ENCODE results near the gene KRTAP10-1.
"Not testable (repeated sequence)": the region's sequence is repeated elsewhere in the genome, so short reads cannot be mapped to it uniquely, and the experiment has no call there.

Gene KRTAP10-1

GRCh38 chr21:44576025-44576420 lies 36.0 kb upstream of the KRTAP10-1 start:
- Histone ChIP-seq H3K27ac (ENCODE audit: low read length) (no peak overlapping the region), H3K9me3 (ENCODE audit: insufficient read depth, low read length, severe bottlenecking) (peaks cover 2% of the 10 kb centered on the region), H3K27me3 (ENCODE audit: insufficient read depth, low read length, poor library complexity) (no peaks in the 10 kb centered on the region), H3K4me2 (ENCODE audit: insufficient read depth, low read length) (no peak overlapping the region), H3K79me2 (ENCODE audit: insufficient read depth, low read length) (no peaks in the 10 kb centered on the region), H3K4me3 (ENCODE audit: low read depth in 1 of 2, low read length in 2 of 2) (no peak overlapping the region), H3K36me3 (ENCODE audit: insufficient read depth, low read length) (no peaks in the 10 kb centered on the region), H4K20me1 (ENCODE audit: insufficient read depth, low read length) (no peaks in the 10 kb centered on the region), H3K9ac (ENCODE audit: low read depth, low read length) (no peak overlapping the region), H2AFZ (ENCODE audit: low read depth, low read length) (no peak overlapping the region), H3K4me1 (ENCODE audit: insufficient read depth, low read length) (no peaks in the 10 kb centered on the region)
- TF ChIP-seq EZH2 (IDR thresholded peaks at IDR 0.05; ENCODE audit: borderline replicate concordance, low read depth, low read length, severe bottlenecking): no peak
- no peak for TF ChIP-seq CTCF (IDR thresholded peaks at IDR 0.05; ENCODE audit: borderline replicate concordance, extremely low read depth, low read length, poor library complexity, severe bottlenecking)
- DNase-seq (no peak), ATAC-seq (ENCODE audit: insufficient read depth, low read depth) (no peak)

- no peak overlapping the region for H3K9ac ChIP-seq (ENCODE audit: low read depth, low read length)
- no peaks in the 10 kb centered on the region for H4K20me1 ChIP-seq (ENCODE audit: insufficient read depth, low read length)
- H3K4me2 ChIP-seq (ENCODE audit: insufficient read depth, low read length): no peak overlapping the region
- H2AFZ ChIP-seq (ENCODE audit: low read depth, low read length): no peak overlapping the region
- H3K79me2 ChIP-seq (ENCODE audit: insufficient read depth, low read length): no peaks in the 10 kb centered on the region
- no peaks in the 10 kb centered on the region for H3K27me3 ChIP-seq (ENCODE audit: insufficient read depth, low read length, poor library complexity)
- H3K27ac ChIP-seq (ENCODE audit: low read length): no peak overlapping the region
- ATAC-seq (ENCODE audit: insufficient read depth, low read depth) (no peak), DNase-seq (no peak)
- no peak overlapping the region for H3K4me3 ChIP-seq (ENCODE audit: low read depth in 1 of 2, low read length in 2 of 2)
- TF ChIP-seq EZH2 (IDR thresholded peaks at IDR 0.05; ENCODE audit: borderline replicate concordance, low read depth, low read length, severe bottlenecking): no peak
- no peak for TF ChIP-seq CTCF (IDR thresholded peaks at IDR 0.05; ENCODE audit: borderline replicate concordance, extremely low read depth, low read length, poor library complexity, severe bottlenecking)
- H3K4me1 ChIP-seq (ENCODE audit: insufficient read depth, low read length): no peaks in the 10 kb centered on the region
- H3K36me3 ChIP-seq (ENCODE audit: insufficient read depth, low read length): no peaks in the 10 kb centered on the region
- no peaks in the 10 kb centered on the region for H3K9me3 ChIP-seq (ENCODE audit: insufficient read depth, low read length, severe bottlenecking)
These were observed 35.5 kb upstream of the KRTAP10-1 start for GRCh38 chr21:44575307-44576024.

GRCh38 chr21:44574457-44575306 lies 34.7 kb upstream of the KRTAP10-1 start:
- no peak overlapping the region for H3K27ac ChIP-seq (ENCODE audit: low read length)
- no peak for ATAC-seq (ENCODE audit: insufficient read depth, low read depth)
- TF ChIP-seq CTCF (IDR thresholded peaks at IDR 0.05; ENCODE audit: borderline replicate concordance, extremely low read depth, low read length, poor library complexity, severe bottlenecking) (no peak), EZH2 (IDR thresholded peaks at IDR 0.05; ENCODE audit: borderline replicate concordance, low read depth, low read length, severe bottlenecking) (no peak)
- no peak overlapping the region for H3K9ac ChIP-seq (ENCODE audit: low read depth, low read length)
- no peaks in the 10 kb centered on the region for H3K36me3 ChIP-seq (ENCODE audit: insufficient read depth, low read length)
- H3K79me2 ChIP-seq (ENCODE audit: insufficient read depth, low read length): no peaks in the 10 kb centered on the region
- no peak for DNase-seq
- H2AFZ ChIP-seq (ENCODE audit: low read depth, low read length): no peak overlapping the region
- no peak overlapping the region for H3K4me2 ChIP-seq (ENCODE audit: insufficient read depth, low read length)
- no peak overlapping the region for H3K4me3 ChIP-seq (ENCODE audit: low read depth in 1 of 2, low read length in 2 of 2)
- no peaks in the 10 kb centered on the region for H3K9me3 ChIP-seq (ENCODE audit: insufficient read depth, low read length, severe bottlenecking)
- H3K27me3 ChIP-seq (ENCODE audit: insufficient read depth, low read length, poor library complexity): no peaks in the 10 kb centered on the region
- no peaks in the 10 kb centered on the region for H4K20me1 ChIP-seq (ENCODE audit: insufficient read depth, low read length)
- no peaks in the 10 kb centered on the region for H3K4me1 ChIP-seq (ENCODE audit: insufficient read depth, low read length)

GRCh38 chr21:44573630-44574456 lies 33.8 kb upstream of the KRTAP10-1 start, which contains the start of gene KRTAP10-4:
Gene KRTAP10-4, plus strand, starts transcription at chr21:44573729. Its CDS starts 30 bp downstream, at chr21:44573759.
- DNase-seq; H3K4me3 ChIP-seq (ENCODE audit: low read depth in 1 of 2, low read length in 2 of 2); H3K4me2 ChIP-seq (ENCODE audit: insufficient read depth, low read length); H3K36me3 ChIP-seq (ENCODE audit: insufficient read depth, low read length); ATAC-seq (ENCODE audit: insufficient read depth, low read depth); H3K4me1 ChIP-seq (ENCODE audit: insufficient read depth, low read length); H3K9ac ChIP-seq (ENCODE audit: low read depth, low read length); H2AFZ ChIP-seq (ENCODE audit: low read depth, low read length); H3K79me2 ChIP-seq (ENCODE audit: insufficient read depth, low read length); H3K27ac ChIP-seq (ENCODE audit: low read length); H4K20me1 ChIP-seq (ENCODE audit: insufficient read depth, low read length); H3K27me3 ChIP-seq (ENCODE audit: insufficient read depth, low read length, poor library complexity); H3K9me3 ChIP-seq (ENCODE audit: insufficient read depth, low read length, severe bottlenecking): not testable (repeated sequence)

Measured in DND-41 (cell line).